ENCODE measurements around the gene UNC5C. TPM values are rescaled to one million over a fixed set of nuclear protein-coding genes. Genes with fewer than 3 reads are reported as not detected.

UNC5C gene
- total and polyA plus RNA-seq, 2 of the 8 experiments (the other 6 are each of a cell fraction or from before 2014, with no cell fraction given) = 0.30 to 1.3 TPM

GRCh38 chr4:95212692-95213091 is 336.1 kb downstream of the UNC5C start (continued):
- TF ChIP-seq, protein P1, sequence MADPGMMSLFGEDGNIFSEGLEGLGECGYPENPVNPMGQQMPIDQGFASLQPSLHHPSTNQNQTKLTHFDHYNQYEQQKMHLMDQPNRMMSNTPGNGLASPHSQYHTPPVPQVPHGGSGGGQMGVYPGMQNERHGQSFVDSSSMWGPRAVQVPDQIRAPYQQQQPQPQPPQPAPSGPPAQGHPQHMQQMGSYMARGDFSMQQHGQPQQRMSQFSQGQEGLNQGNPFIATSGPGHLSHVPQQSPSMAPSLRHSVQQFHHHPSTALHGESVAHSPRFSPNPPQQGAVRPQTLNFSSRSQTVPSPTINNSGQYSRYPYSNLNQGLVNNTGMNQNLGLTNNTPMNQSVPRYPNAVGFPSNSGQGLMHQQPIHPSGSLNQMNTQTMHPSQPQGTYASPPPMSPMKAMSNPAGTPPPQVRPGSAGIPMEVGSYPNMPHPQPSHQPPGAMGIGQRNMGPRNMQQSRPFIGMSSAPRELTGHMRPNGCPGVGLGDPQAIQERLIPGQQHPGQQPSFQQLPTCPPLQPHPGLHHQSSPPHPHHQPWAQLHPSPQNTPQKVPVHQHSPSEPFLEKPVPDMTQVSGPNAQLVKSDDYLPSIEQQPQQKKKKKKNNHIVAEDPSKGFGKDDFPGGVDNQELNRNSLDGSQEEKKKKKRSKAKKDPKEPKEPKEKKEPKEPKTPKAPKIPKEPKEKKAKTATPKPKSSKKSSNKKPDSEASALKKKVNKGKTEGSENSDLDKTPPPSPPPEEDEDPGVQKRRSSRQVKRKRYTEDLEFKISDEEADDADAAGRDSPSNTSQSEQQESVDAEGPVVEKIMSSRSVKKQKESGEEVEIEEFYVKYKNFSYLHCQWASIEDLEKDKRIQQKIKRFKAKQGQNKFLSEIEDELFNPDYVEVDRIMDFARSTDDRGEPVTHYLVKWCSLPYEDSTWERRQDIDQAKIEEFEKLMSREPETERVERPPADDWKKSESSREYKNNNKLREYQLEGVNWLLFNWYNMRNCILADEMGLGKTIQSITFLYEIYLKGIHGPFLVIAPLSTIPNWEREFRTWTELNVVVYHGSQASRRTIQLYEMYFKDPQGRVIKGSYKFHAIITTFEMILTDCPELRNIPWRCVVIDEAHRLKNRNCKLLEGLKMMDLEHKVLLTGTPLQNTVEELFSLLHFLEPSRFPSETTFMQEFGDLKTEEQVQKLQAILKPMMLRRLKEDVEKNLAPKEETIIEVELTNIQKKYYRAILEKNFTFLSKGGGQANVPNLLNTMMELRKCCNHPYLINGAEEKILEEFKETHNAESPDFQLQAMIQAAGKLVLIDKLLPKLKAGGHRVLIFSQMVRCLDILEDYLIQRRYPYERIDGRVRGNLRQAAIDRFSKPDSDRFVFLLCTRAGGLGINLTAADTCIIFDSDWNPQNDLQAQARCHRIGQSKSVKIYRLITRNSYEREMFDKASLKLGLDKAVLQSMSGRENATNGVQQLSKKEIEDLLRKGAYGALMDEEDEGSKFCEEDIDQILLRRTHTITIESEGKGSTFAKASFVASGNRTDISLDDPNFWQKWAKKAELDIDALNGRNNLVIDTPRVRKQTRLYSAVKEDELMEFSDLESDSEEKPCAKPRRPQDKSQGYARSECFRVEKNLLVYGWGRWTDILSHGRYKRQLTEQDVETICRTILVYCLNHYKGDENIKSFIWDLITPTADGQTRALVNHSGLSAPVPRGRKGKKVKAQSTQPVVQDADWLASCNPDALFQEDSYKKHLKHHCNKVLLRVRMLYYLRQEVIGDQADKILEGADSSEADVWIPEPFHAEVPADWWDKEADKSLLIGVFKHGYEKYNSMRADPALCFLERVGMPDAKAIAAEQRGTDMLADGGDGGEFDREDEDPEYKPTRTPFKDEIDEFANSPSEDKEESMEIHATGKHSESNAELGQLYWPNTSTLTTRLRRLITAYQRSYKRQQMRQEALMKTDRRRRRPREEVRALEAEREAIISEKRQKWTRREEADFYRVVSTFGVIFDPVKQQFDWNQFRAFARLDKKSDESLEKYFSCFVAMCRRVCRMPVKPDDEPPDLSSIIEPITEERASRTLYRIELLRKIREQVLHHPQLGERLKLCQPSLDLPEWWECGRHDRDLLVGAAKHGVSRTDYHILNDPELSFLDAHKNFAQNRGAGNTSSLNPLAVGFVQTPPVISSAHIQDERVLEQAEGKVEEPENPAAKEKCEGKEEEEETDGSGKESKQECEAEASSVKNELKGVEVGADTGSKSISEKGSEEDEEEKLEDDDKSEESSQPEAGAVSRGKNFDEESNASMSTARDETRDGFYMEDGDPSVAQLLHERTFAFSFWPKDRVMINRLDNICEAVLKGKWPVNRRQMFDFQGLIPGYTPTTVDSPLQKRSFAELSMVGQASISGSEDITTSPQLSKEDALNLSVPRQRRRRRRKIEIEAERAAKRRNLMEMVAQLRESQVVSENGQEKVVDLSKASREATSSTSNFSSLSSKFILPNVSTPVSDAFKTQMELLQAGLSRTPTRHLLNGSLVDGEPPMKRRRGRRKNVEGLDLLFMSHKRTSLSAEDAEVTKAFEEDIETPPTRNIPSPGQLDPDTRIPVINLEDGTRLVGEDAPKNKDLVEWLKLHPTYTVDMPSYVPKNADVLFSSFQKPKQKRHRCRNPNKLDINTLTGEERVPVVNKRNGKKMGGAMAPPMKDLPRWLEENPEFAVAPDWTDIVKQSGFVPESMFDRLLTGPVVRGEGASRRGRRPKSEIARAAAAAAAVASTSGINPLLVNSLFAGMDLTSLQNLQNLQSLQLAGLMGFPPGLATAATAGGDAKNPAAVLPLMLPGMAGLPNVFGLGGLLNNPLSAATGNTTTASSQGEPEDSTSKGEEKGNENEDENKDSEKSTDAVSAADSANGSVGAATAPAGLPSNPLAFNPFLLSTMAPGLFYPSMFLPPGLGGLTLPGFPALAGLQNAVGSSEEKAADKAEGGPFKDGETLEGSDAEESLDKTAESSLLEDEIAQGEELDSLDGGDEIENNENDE (IDR thresholded peaks at IDR 0.05; ENCODE audit: insufficient replicate concordance, low read length) = no peak
- no peak for TF ChIP-seq KDM4A (IDR thresholded peaks at IDR 0.05; ENCODE audit: low read depth, low read length, severe bottlenecking)
- no peak for TF ChIP-seq NANOG (IDR thresholded peaks at IDR 0.05; ENCODE audit: insufficient read depth, low read depth, low read length, poor library complexity, severe bottlenecking)
- no peak for TF ChIP-seq PHF8 (conservative IDR thresholded peaks at IDR 0.05; ENCODE audit: low read depth, low read length)
- TF ChIP-seq, protein P2, sequence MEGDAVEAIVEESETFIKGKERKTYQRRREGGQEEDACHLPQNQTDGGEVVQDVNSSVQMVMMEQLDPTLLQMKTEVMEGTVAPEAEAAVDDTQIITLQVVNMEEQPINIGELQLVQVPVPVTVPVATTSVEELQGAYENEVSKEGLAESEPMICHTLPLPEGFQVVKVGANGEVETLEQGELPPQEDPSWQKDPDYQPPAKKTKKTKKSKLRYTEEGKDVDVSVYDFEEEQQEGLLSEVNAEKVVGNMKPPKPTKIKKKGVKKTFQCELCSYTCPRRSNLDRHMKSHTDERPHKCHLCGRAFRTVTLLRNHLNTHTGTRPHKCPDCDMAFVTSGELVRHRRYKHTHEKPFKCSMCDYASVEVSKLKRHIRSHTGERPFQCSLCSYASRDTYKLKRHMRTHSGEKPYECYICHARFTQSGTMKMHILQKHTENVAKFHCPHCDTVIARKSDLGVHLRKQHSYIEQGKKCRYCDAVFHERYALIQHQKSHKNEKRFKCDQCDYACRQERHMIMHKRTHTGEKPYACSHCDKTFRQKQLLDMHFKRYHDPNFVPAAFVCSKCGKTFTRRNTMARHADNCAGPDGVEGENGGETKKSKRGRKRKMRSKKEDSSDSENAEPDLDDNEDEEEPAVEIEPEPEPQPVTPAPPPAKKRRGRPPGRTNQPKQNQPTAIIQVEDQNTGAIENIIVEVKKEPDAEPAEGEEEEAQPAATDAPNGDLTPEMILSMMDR (IDR thresholded peaks at IDR 0.05; ENCODE audit: control extremely low read depth in 1 of 3, insufficient read depth in 1 of 3, low read depth in 1 of 3, low read length in 3 of 3) = no peak
